ENCODE data around the gene ABCD4. TPM values are rescaled to one million over a fixed set of nuclear protein-coding genes. Genes with fewer than 3 reads are reported as not detected.

ABCD4 gene
- polyA plus RNA-seq, 1 donor from 2014 or later = 106 TPM

GRCh38 chr14:74312161-74312560 is 9.4 kb upstream of the ABCD4 start:
- TF ChIP-seq EZH2 (IDR thresholded peaks at IDR 0.05; ENCODE audit: borderline replicate concordance, insufficient read depth, low read length, poor library complexity, severe bottlenecking) (no peak), MXI1 (conservative IDR thresholded peaks at IDR 0.05; ENCODE audit: poor library complexity, severe bottlenecking) (no peak), EP300 (conservative IDR thresholded peaks at IDR 0.05; ENCODE audit: poor library complexity, severe bottlenecking) (no peak), TAF1 (IDR thresholded peaks at IDR 0.05; ENCODE audit: low read depth) (no peak), POLR2AphosphoS5 (IDR thresholded peaks at IDR 0.05) (no peak), RAD21 (conservative IDR thresholded peaks at IDR 0.05) (no peak), REST (IDR thresholded peaks at IDR 0.05; ENCODE audit: borderline replicate concordance) (no peak), SMC3 (conservative IDR thresholded peaks at IDR 0.05; ENCODE audit: poor library complexity) (no peak), CTCF (IDR thresholded peaks at IDR 0.05; ENCODE audit: poor library complexity, severe bottlenecking) (no peak)
- Histone ChIP-seq H3K27me3 (ENCODE audit: insufficient read depth, low read depth, low read length) (no peaks in the 10 kb centered on the region), H3K9me3 (ENCODE audit: low read length) (no peaks in the 10 kb centered on the region), H3K9me2 (ENCODE audit: insufficient read depth, low read length) (no peaks in the 10 kb centered on the region), H3K36me3 (ENCODE audit: insufficient read depth, low read length) (no peaks in the 10 kb centered on the region), H3F3A (ENCODE audit: insufficient read depth, low read length, poor library complexity, severe bottlenecking) (no peaks in the 10 kb centered on the region), H4K20me1 (ENCODE audit: insufficient read depth) (no peaks in the 10 kb centered on the region), H3K4me3 (ENCODE audit: low read length) (no peak overlapping the region), H3K4me2 (ENCODE audit: low read length) (no peak overlapping the region), H2AFZ (ENCODE audit: low read depth, low read length) (no peak overlapping the region), H3K27ac (ENCODE audit: low read length) (no peak overlapping the region), H3K79me2 (replicated peaks; ENCODE audit: insufficient read depth, low read length) (no peaks in the 10 kb centered on the region), H3K9ac (ENCODE audit: low read length) (no peak overlapping the region)

- H3K4me3 ChIP-seq (ENCODE audit: low read length) = no peak overlapping the region
- no peaks in the 10 kb centered on the region for H3K9me2 ChIP-seq (ENCODE audit: insufficient read depth, low read length)
- no peaks in the 10 kb centered on the region for H3K27me3 ChIP-seq (ENCODE audit: insufficient read depth, low read depth, low read length)
- no peak for TF ChIP-seq EP300 (conservative IDR thresholded peaks at IDR 0.05; ENCODE audit: poor library complexity, severe bottlenecking)
- TF ChIP-seq SMC3 (conservative IDR thresholded peaks at IDR 0.05; ENCODE audit: poor library complexity) = no peak
- no peak for TF ChIP-seq CTCF (IDR thresholded peaks at IDR 0.05; ENCODE audit: poor library complexity, severe bottlenecking)
- TF ChIP-seq MXI1 (conservative IDR thresholded peaks at IDR 0.05; ENCODE audit: poor library complexity, severe bottlenecking) = no peak
- TF ChIP-seq POLR2AphosphoS5 (IDR thresholded peaks at IDR 0.05) = no peak
- TF ChIP-seq RAD21 (conservative IDR thresholded peaks at IDR 0.05) = no peak
- TF ChIP-seq TAF1 (IDR thresholded peaks at IDR 0.05; ENCODE audit: low read depth) = no peak
- no peak for TF ChIP-seq EZH2 (IDR thresholded peaks at IDR 0.05; ENCODE audit: borderline replicate concordance, insufficient read depth, low read length, poor library complexity, severe bottlenecking)
- TF ChIP-seq REST (IDR thresholded peaks at IDR 0.05; ENCODE audit: borderline replicate concordance) = no peak
- H3K4me2 ChIP-seq (ENCODE audit: low read length) = no peak overlapping the region
- H3K9ac ChIP-seq (ENCODE audit: low read length) = no peak overlapping the region
- H3F3A ChIP-seq (ENCODE audit: insufficient read depth, low read length, poor library complexity, severe bottlenecking) = no peaks in the 10 kb centered on the region
- no peaks in the 10 kb centered on the region for H3K79me2 ChIP-seq (replicated peaks; ENCODE audit: insufficient read depth, low read length)
- no peak overlapping the region for H2AFZ ChIP-seq (ENCODE audit: low read depth, low read length)
- no peaks in the 10 kb centered on the region for H3K9me3 ChIP-seq (ENCODE audit: low read length)
- no peaks in the 10 kb centered on the region for H3K36me3 ChIP-seq (ENCODE audit: insufficient read depth, low read length)
- H4K20me1 ChIP-seq (ENCODE audit: insufficient read depth) = no peaks in the 10 kb centered on the region
- H3K27ac ChIP-seq (ENCODE audit: low read length) = no peak overlapping the region
These were observed 6.6 kb upstream of the ABCD4 start for GRCh38 chr14:74309125-74310022.

All from neural cell (in vitro differentiated cells).